GM21381 (cell line): ENCODE measurements around the gene DCLK1.

ENCODE experiments used
- ATAC-seq: cut with Tn5 transposase; IDR thresholded peaks from one replicate; pipeline ENCODE4 v1.9.1; 2021; ENCODE audit warnings: mild to moderate bottlenecking, moderate library complexity; ENCODE audit not compliant: unreplicated experiment

DCLK1 gene

GRCh38 chr13:35874704-35875103 is 256.5 kb downstream of the DCLK1 start:
- ATAC-seq, result no peak

- no peak for ATAC-seq
Measured at GRCh38 chr13:35872369-35872768, 258.8 kb downstream of the DCLK1 start.

- no peak for ATAC-seq
Measured at GRCh38 chr13:35871561-35871960, 259.6 kb downstream of the DCLK1 start.

GRCh38 chr13:35866801-35867200 is 264.4 kb downstream of the DCLK1 start:
- ATAC-seq, result no peak

GRCh38 chr13:35865341-35866240 is 265.6 kb downstream of the DCLK1 start:
- ATAC-seq, result no peak

- no peak for ATAC-seq
Measured at GRCh38 chr13:35860661-35861060, 270.5 kb downstream of the DCLK1 start.

GRCh38 chr13:35859981-35860380 is 271.2 kb downstream of the DCLK1 start:
- ATAC-seq, result no peak

- ATAC-seq, result no peak
Measured at GRCh38 chr13:35858665-35859064, 272.5 kb downstream of the DCLK1 start.

GRCh38 chr13:35857769-35858168 is 273.4 kb downstream of the DCLK1 start:
- ATAC-seq, result no peak

GRCh38 chr13:35856721-35857364 is 274.3 kb downstream of the DCLK1 start:
- ATAC-seq, result no peak

GRCh38 chr13:35856084-35856483 is 275.1 kb downstream of the DCLK1 start:
- no peak for ATAC-seq

GRCh38 chr13:35855531-35856019 is 275.6 kb downstream of the DCLK1 start:
- ATAC-seq, result no peak

- no peak for ATAC-seq
Measured at GRCh38 chr13:35854286-35854685, 276.9 kb downstream of the DCLK1 start.

GRCh38 chr13:35851881-35852280 is 279.3 kb downstream of the DCLK1 start:
- no peak for ATAC-seq

GRCh38 chr13:35851356-35851755 is 279.8 kb downstream of the DCLK1 start:
- no peak for ATAC-seq

- ATAC-seq, result no peak
Measured at GRCh38 chr13:35850569-35850968, 280.6 kb downstream of the DCLK1 start.

- ATAC-seq, result no peak
Measured at GRCh38 chr13:35849256-35849644, 281.9 kb downstream of the DCLK1 start.

GRCh38 chr13:35848336-35849255 is 282.6 kb downstream of the DCLK1 start:
- ATAC-seq, result no peak

- ATAC-seq, result no peak
Measured at GRCh38 chr13:35843272-35843671, 287.9 kb downstream of the DCLK1 start.

- no peak for ATAC-seq
Measured at GRCh38 chr13:35841060-35841521, 290.1 kb downstream of the DCLK1 start.

GRCh38 chr13:35839806-35840205 is 291.4 kb downstream of the DCLK1 start:
- no peak for ATAC-seq
